Stimulated activated naive CD8-positive, alpha-beta T cell treated with anti-CD3 and anti-CD28 coated beads, Interleukin-15, Interleukin-2, amounts not matched to agents 100 ng/mL and 50 ng/mL, for 24 hours (primary cell): ENCODE measurements around the gene SRRT.
"Not testable (repeated sequence)": the region's sequence is repeated elsewhere in the genome, so short reads cannot be mapped to it uniquely, and the experiment has no call there.

ENCODE experiments used
- H3K27ac Mint-ChIP-seq: one replicate; pipeline ENCODE4 v1.8.0; 2021; ENCODE audit warnings: mild to moderate bottlenecking, mixed read lengths
- H3K27me3 Mint-ChIP-seq: one replicate; pipeline ENCODE4 v1.8.0; 2021; ENCODE audit warnings: mixed read lengths
- H3K36me3 Mint-ChIP-seq: one replicate; pipeline ENCODE4 v1.8.0; 2021; ENCODE audit warnings: low read depth, mixed read lengths
- H3K4me1 Mint-ChIP-seq: one replicate; pipeline ENCODE4 v1.8.0; 2021; ENCODE audit warnings: low read depth, mixed read lengths
- H3K4me3 Mint-ChIP-seq: one replicate; pipeline ENCODE4 v1.8.0; 2021; ENCODE audit warnings: mild to moderate bottlenecking, mixed read lengths
- H3K9me3 Mint-ChIP-seq: one replicate; pipeline ENCODE4 v1.8.0; 2021; ENCODE audit warnings: mixed read lengths

SRRT gene

GRCh38 chr7:100840470-100841100 lies 34.3 kb upstream of the SRRT start:
- Mint-ChIP-seq H3K4me1 (peaks cover 14% of the 10 kb centered on the region), H3K27me3 (no peaks in the 10 kb centered on the region), H3K9me3 (no peaks in the 10 kb centered on the region), H3K4me3 (no peak overlapping the region), H3K27ac (no peak overlapping the region), H3K36me3 (no peaks in the 10 kb centered on the region)

GRCh38 chr7:100847360-100847759 lies 27.5 kb upstream of the SRRT start:
- no peaks in the 10 kb centered on the region for H3K27me3 Mint-ChIP-seq
- no peak overlapping the region for H3K4me3 Mint-ChIP-seq
- peaks cover 8% of the 10 kb centered on the region for H3K4me1 Mint-ChIP-seq

DNA sequence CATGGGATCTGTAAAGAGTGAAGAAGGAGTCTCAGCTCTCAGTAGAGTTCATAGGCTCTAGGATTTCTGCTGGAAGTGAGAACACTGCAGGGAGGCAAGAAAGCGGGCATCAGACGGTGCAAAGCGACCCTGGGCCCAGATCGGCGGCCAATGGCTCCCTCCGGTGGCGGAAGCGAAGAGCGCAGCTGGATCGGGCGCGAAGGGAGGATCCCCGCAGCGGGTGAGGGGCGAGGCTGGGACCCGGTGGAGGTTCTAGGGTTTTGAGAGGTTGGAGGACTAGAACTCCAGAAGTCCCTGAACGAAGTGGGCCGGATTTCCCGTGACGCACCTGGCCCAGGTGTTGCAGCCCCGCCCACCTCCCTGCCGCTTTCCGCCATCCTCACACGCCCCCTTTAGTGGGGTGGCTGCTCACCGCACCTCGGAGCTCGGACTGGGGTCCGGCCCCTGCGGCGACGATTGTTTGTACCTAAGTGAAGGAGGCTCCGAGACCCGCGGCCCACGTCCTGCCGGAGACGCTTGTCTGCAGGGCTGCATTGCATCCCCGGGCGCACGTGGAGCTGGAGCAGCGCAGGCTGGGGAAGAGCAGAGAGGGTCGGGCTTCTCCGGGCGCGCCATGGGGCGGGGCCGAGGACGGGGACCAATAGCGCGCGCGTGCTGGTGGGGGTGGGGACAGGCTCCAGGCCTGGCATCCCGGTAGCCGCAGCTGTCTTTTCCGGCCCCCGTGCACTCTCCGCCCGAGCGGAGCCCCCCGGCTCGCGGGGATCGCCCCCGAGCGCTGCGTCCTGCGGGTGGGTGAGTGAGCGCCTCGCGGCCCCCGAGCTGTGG lies 22.6 kb upstream of the SRRT start, which contains the start of gene SLC12A9:
Gene SLC12A9 (plus strand): TSS at position 666 of the 825 bp plus-strand sequence. CDS start 1,485 bp downstream, outside the sequence.
- Mint-ChIP-seq H3K4me1 (peaks cover 18% of the 10 kb centered on the region), H3K9me3 (no peaks in the 10 kb centered on the region), H3K4me3 (peak within 1 kb of the TSS; percentile 89), H3K27me3 (no peaks in the 10 kb centered on the region), H3K36me3 (no peaks in the 10 kb centered on the region), H3K27ac (peak within 1 kb of the TSS; percentile 68)

More at GRCh38 chr7:100847360-100847759, 27.5 kb upstream of the SRRT start:
- Mint-ChIP-seq H3K36me3 (no peaks in the 10 kb centered on the region), H3K27ac (no peak overlapping the region), H3K9me3 (no peaks in the 10 kb centered on the region)

- Mint-ChIP-seq H3K4me3 (peak overlapping the region; percentile 89), H3K27ac (no peak overlapping the region), H3K36me3 (no peaks in the 10 kb centered on the region), H3K4me1 (peaks cover 18% of the 10 kb centered on the region), H3K9me3 (no peaks in the 10 kb centered on the region), H3K27me3 (no peaks in the 10 kb centered on the region)
These were observed 20.6 kb upstream of the SRRT start for GRCh38 chr7:100854146-100854895.

- H3K4me3 Mint-ChIP-seq, H3K27ac Mint-ChIP-seq: not testable (repeated sequence)
- H3K4me1 Mint-ChIP-seq: peaks cover 18% of the 10 kb centered on the region
These were observed 20.0 kb upstream of the SRRT start for GRCh38 chr7:100854899-100855298.

GRCh38 chr7:100855515-100855914 lies 19.4 kb upstream of the SRRT start:
- Mint-ChIP-seq H3K9me3 (no peaks in the 10 kb centered on the region), H3K4me1 (peaks cover 18% of the 10 kb centered on the region), H3K27ac (no peak overlapping the region), H3K36me3 (peaks cover 8% of the 10 kb centered on the region), H3K27me3 (no peaks in the 10 kb centered on the region), H3K4me3 (no peak overlapping the region)

More at GRCh38 chr7:100854899-100855298, 20.0 kb upstream of the SRRT start:
- not testable (repeated sequence) for H3K9me3 Mint-ChIP-seq, H3K27me3 Mint-ChIP-seq, H3K36me3 Mint-ChIP-seq

- no peaks in the 10 kb centered on the region for H3K9me3 Mint-ChIP-seq
- peaks cover 12% of the 10 kb centered on the region for H3K36me3 Mint-ChIP-seq
These were observed 18.0 kb upstream of the SRRT start for GRCh38 chr7:100856871-100857282.

DNA sequence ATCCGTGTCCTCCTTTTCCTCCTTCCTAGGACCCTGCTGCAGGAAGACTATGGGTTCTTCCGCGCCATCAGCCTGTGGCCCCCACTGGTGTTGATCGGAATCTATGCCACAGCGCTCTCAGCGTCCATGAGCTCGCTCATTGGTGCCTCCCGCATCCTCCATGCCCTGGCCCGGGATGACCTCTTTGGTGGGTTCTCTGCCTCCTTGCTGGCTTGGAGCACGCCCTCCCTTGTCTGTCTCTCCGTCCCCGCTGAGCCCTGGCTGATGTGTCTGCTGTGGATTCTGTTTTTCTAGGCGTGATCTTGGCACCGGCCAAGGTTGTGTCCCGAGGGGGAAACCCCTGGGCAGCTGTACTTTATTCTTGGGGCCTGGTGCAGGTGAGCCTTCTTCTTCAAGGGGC lies 15.0 kb upstream of the SRRT start:
- Mint-ChIP-seq H3K27me3 (no peaks in the 10 kb centered on the region), H3K9me3 (no peaks in the 10 kb centered on the region), H3K4me1 (no peaks in the 10 kb centered on the region), H3K4me3 (no peak overlapping the region), H3K27ac (no peak overlapping the region), H3K36me3 (peaks cover 25% of the 10 kb centered on the region)

More at GRCh38 chr7:100856871-100857282, 18.0 kb upstream of the SRRT start:
- no peaks in the 10 kb centered on the region for H3K27me3 Mint-ChIP-seq
- no peak overlapping the region for H3K27ac Mint-ChIP-seq
- H3K4me1 Mint-ChIP-seq: peaks cover 12% of the 10 kb centered on the region
- no peak overlapping the region for H3K4me3 Mint-ChIP-seq

DNA sequence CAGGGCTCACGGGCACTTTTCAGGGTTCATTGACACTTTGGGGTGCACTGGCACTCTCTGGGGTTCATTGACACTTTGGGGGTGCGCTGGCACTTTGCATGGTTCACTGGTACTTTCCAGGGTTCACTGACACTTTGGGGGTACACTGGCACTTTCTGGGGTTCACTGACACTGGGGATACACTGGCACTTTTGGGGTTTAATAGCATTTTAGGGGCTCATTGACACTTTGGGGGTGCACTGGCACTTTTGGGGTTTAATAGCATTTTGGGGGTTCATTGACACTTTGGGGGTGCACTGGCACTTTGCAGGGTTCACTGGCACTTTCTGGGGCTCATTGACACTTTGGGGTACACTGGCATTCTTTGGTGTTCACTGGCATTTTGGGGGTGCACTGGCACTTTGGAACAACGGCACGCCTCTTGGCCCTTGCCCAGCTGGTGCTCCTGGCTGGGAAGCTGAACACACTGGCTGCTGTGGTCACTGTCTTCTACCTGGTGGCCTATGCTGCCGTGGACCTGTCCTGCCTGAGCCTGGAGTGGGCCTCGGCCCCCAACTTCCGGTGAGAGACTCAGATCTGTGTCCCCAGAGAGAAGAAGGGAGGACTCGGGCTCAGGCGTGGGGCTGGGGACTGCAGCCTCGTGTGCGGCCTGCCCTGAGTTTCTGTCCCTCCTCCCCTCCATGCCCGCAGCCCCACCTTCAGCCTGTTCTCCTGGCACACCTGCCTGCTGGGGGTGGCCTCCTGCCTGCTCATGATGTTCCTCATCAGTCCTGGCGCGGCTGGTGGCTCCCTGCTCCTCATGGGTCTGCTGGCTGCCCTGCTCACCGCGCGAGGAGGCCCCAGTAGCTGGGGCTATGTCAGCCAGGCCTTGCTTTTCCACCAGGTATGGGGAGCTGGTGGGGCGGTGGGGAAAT lies 13.9 kb upstream of the SRRT start:
- no peaks in the 10 kb centered on the region for H3K9me3 Mint-ChIP-seq
- H3K36me3 Mint-ChIP-seq: peaks cover 29% of the 10 kb centered on the region
- H3K27me3 Mint-ChIP-seq: no peaks in the 10 kb centered on the region
- no peak overlapping the region for H3K27ac Mint-ChIP-seq
- H3K4me3 Mint-ChIP-seq: no peak overlapping the region
- H3K4me1 Mint-ChIP-seq: no peaks in the 10 kb centered on the region

GRCh38 chr7:100861616-100861985 lies 13.3 kb upstream of the SRRT start:
- Mint-ChIP-seq H3K4me1 (peaks cover 3% of the 10 kb centered on the region), H3K27me3 (no peaks in the 10 kb centered on the region)

DNA sequence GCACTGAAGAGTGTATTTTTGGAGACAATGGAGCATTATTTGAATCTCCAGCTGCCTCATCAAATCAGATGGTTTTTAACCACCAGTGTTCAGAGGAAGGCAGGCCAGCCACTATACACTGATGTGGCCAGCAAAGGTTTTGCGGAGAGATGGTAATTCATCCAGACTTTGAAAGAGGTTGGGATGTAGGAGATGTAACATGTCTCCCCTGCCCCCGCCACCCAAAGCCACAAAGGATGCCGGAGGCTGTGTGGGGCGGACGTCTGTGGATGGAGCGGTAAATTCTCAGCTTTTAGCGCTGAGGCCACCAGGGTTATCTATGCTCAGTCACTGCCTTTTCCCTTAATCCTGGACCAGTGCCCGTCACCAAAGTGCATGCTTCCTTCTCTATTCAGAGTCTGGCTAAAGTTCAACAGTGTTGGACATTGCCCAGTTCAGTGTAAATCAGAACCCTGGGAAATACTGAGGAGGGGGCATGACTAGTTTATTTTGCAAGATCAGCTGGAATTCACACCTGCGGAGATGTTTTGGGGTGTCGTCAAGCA lies 11.4 kb upstream of the SRRT start:
- peaks cover 29% of the 10 kb centered on the region for H3K36me3 Mint-ChIP-seq
- H3K27me3 Mint-ChIP-seq: no peaks in the 10 kb centered on the region
- peaks cover 14% of the 10 kb centered on the region for H3K4me1 Mint-ChIP-seq
- no peak overlapping the region for H3K27ac Mint-ChIP-seq
- no peak overlapping the region for H3K4me3 Mint-ChIP-seq
- no peaks in the 10 kb centered on the region for H3K9me3 Mint-ChIP-seq

More at GRCh38 chr7:100861616-100861985, 13.3 kb upstream of the SRRT start:
- no peak overlapping the region for H3K27ac Mint-ChIP-seq
- no peak overlapping the region for H3K4me3 Mint-ChIP-seq
- H3K9me3 Mint-ChIP-seq: no peaks in the 10 kb centered on the region
- H3K36me3 Mint-ChIP-seq: peaks cover 29% of the 10 kb centered on the region

- no peak overlapping the region for H3K4me3 Mint-ChIP-seq
- no peak overlapping the region for H3K27ac Mint-ChIP-seq
- peaks cover 29% of the 10 kb centered on the region for H3K36me3 Mint-ChIP-seq
- H3K27me3 Mint-ChIP-seq: no peaks in the 10 kb centered on the region
- peaks cover 14% of the 10 kb centered on the region for H3K4me1 Mint-ChIP-seq
- H3K9me3 Mint-ChIP-seq: no peaks in the 10 kb centered on the region
These were observed 10.5 kb upstream of the SRRT start for GRCh38 chr7:100864263-100864845.

DNA sequence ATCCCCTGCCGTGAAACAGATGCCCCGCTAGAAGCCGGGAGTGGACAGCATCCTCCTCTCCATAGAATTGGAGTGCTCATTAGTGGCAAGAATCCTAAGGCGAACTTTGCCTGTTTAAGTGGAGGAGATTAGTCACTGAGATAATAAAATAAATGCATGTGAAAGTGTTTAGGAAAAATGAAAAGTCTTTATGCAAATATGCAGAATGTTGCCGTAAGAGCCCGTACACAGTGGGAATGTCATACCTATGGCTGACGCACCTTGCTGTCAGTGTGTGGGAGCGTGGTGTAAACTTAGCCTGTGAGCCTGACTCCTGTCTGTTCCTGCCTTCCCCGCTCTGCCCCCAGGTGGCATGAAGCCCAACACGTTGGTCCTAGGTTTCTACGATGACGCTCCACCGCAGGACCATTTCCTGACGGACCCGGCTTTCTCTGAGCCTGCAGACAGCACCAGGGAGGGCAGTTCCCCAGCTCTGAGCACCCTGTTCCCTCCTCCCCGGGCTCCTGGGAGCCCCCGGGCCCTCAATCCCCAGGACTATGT lies 9.5 kb upstream of the SRRT start:
- Mint-ChIP-seq H3K4me3 (no peak overlapping the region), H3K9me3 (no peaks in the 10 kb centered on the region), H3K4me1 (peaks cover 14% of the 10 kb centered on the region), H3K27me3 (no peaks in the 10 kb centered on the region), H3K36me3 (peaks cover 22% of the 10 kb centered on the region), H3K27ac (no peak overlapping the region)
